Esophagus muscularis mucosa (tissue), 4 donors: ENCODE results near the gene PADI6. TPM values are rescaled to one million over a fixed set of nuclear protein-coding genes. Genes with fewer than 3 reads are reported as not detected.

Source experiments
- DNase-seq: peaks from one replicate; pipeline ENCODE4 v3.0.0-alpha.2; 2017; ENCODE audit errors: extremely low spot score
- H3K27ac ChIP-seq, 4 donors: fragments of 200-600 bp; sonication (generic); replicated peaks in 1 of 4; 1 replicate in 3 of 4; 2 replicates in 1 of 4; pipeline ENCODE4 v1.5.1; 2016 to 2019; ENCODE audit warnings: mild to moderate bottlenecking in 1 of 4
- H3K27me3 ChIP-seq, 4 donors: fragments of 200-600 bp; sonication (generic); one replicate each; pipeline versions ENCODE4 v1.5.1 to v1.6.0; 2016 to 2019
- H3K36me3 ChIP-seq, 4 donors: fragments of 200-600 bp; sonication (generic); one replicate each; pipeline ENCODE4 v1.5.1; 2016 to 2019
- H3K4me1 ChIP-seq, 4 donors: fragments of 200-600 bp; sonication (generic); one replicate each; pipeline ENCODE4 v1.5.1; 2016 to 2019
- H3K4me3 ChIP-seq, 4 donors: fragments of 200-600 bp; sonication (generic); 1 replicate in 2 of 4; 2 replicates in 2 of 4; pipeline ENCODE4 v1.5.1; 2016 to 2019; ENCODE audit warnings: mild to moderate bottlenecking in 4 of 4, moderate library complexity in 1 of 4
- H3K9me3 ChIP-seq, 4 donors: fragments of 200-600 bp; sonication (generic); 1 replicate in 3 of 4; 2 replicates in 1 of 4; pipeline ENCODE4 v1.5.1; 2016 to 2019
- CTCF ChIP-seq, 3 experiments: fragments of 200-600 bp in 2 of 3; fragments of 450-650 bp in 1 of 3; sonication (generic) in 2 of 3; IDR thresholded peaks; one replicate each; pipeline ENCODE4 v1.5.1; 2017 to 2019; ENCODE audit warnings: antibody characterized with exemption in 3 of 3, mild to moderate bottlenecking in 2 of 3, moderate library complexity in 1 of 3
- EP300 ChIP-seq: sonication (generic); formaldehyde crosslinking; IDR thresholded peaks from one replicate; pipeline ENCODE4 v1.6.1; 2017; ENCODE audit warnings: antibody characterized with exemption
- POLR2A ChIP-seq: fragments of 450-650 bp; IDR thresholded peaks from one replicate; pipeline ENCODE4 v1.6.1; 2017; ENCODE audit warnings: antibody characterized with exemption, moderate library complexity, mild to moderate bottlenecking, low read depth
- POLR2AphosphoS5 ChIP-seq, 2 donors: sonication (generic); formaldehyde crosslinking; IDR thresholded peaks; one replicate each; pipeline ENCODE4 v1.6.1; 2017; ENCODE audit warnings: antibody characterized with exemption in 2 of 2
- WGBS: methylation state at CpG from one replicate; pipeline ENCODE4 v1.1.5; 2018; 5-methylcytosine and 5-hydroxymethylcytosine counted together
- intact Hi-C: fragments of 100-400 bp; cut with DNase I; formaldehyde crosslinking; loops from one replicate; pipeline ENCODE4 v1.15.1; 2023
- total RNA-seq, 4 donors: library from RNA; depleted of rRNA; stranded (reverse); fragments of >200 nt; gene quantifications; one replicate each; pipeline versions ENCODE4 v1.1.0 to v1.2.1, GENCODE V29; 2016

Gene PADI6
- total RNA-seq: not detected

GRCh38 chr1:17371896-17372295, at the start of gene PADI6:
Gene PADI6, plus strand, starts transcription at chr1:17372196. Its CDS starts 50 bp downstream, at chr1:17372246.
- H3K27me3 ChIP-seq: peaks cover 0 to 67% (median 0%) of the 10 kb centered on the region in 4 donors
- TF ChIP-seq POLR2AphosphoS5 (IDR thresholded peaks at IDR 0.05): no peak
- TF ChIP-seq POLR2A: no peak
- TF ChIP-seq EP300: no peak
- no peak for TF ChIP-seq CTCF (IDR thresholded peaks at IDR 0.05)
- H3K9me3 ChIP-seq: no peaks in the 10 kb centered on the region
- H3K4me3 ChIP-seq: no peak within 1 kb of the TSS
- intact Hi-C loops: no loop called here
- H3K36me3 ChIP-seq: no peaks in the 10 kb centered on the region
- no peak within 1 kb of the TSS for H3K27ac ChIP-seq
- H3K4me1 ChIP-seq: no peaks in the 10 kb centered on the region
- DNase-seq: no peak
- 47% methylated on average over 3 of the region's 7 CpGs for WGBS

GRCh38 chr1:17328855-17329254, 43.1 kb upstream of the PADI6 start:
- peaks cover 0 to 52% (median 3%) of the 10 kb centered on the region in 4 donors for H3K27me3 ChIP-seq
- TF ChIP-seq POLR2A (no peak), EP300 (no peak), POLR2AphosphoS5 (IDR thresholded peaks at IDR 0.05) (no peak), CTCF (IDR thresholded peaks at IDR 0.05) (no peak)
- no peaks in the 10 kb centered on the region for H3K4me1 ChIP-seq
- WGBS: 74% methylated on average over 5 of the region's 5 CpGs
- H3K27ac ChIP-seq: no peak overlapping the region
- intact Hi-C loops: no loop called here
- DNase-seq: no peak
- H3K4me3 ChIP-seq: no peak overlapping the region
- H3K9me3 ChIP-seq: peaks cover 0 to 12% (median 0%) of the 10 kb centered on the region in 4 donors
- no peaks in the 10 kb centered on the region for H3K36me3 ChIP-seq

GRCh38 chr1:17329610-17330009, 42.4 kb upstream of the PADI6 start:
- intact Hi-C loops: loop anchor here (10.0 kb wide), 1 partner anchor 205 kb away; no protein-coding TSS in a partner anchor
- Histone ChIP-seq H3K27me3 (peaks cover 0 to 52% (median 3%) of the 10 kb centered on the region in 4 donors), H3K9me3 (peaks cover 0 to 12% (median 0%) of the 10 kb centered on the region in 4 donors), H3K36me3 (no peaks in the 10 kb centered on the region), H3K27ac (no peak overlapping the region), H3K4me1 (no peaks in the 10 kb centered on the region), H3K4me3 (no peak overlapping the region)
- no peak for TF ChIP-seq POLR2AphosphoS5 (IDR thresholded peaks at IDR 0.05)
- no peak for TF ChIP-seq POLR2A
- no peak for TF ChIP-seq CTCF (IDR thresholded peaks at IDR 0.05)
- no peak for TF ChIP-seq EP300
- WGBS: 83% methylated on average over 4 of the region's 4 CpGs
- no peak for DNase-seq

- TF ChIP-seq POLR2AphosphoS5 (IDR thresholded peaks at IDR 0.05) (no peak), EP300 (no peak), POLR2A (no peak), CTCF (IDR thresholded peaks at IDR 0.05) (no peak)
- Histone ChIP-seq H3K27me3 (peaks cover 0 to 61% (median 5%) of the 10 kb centered on the region in 4 donors), H3K36me3 (no peaks in the 10 kb centered on the region), H3K9me3 (peaks cover 0 to 12% (median 0%) of the 10 kb centered on the region in 4 donors), H3K4me3 (no peak overlapping the region), H3K4me1 (no peaks in the 10 kb centered on the region), H3K27ac (no peak overlapping the region)
- 76% methylated on average over 7 of the region's 7 CpGs for WGBS
- no peak for DNase-seq
- intact Hi-C loops: loop anchor here (10.0 kb wide), 1 partner anchor 206 kb away; no protein-coding TSS in a partner anchor
Observed at GRCh38 chr1:17330856-17331255, 41.1 kb upstream of the PADI6 start.

GRCh38 chr1:17333081-17333480, 38.9 kb upstream of the PADI6 start:
- TF ChIP-seq EP300: no peak
- no peak for TF ChIP-seq POLR2AphosphoS5 (IDR thresholded peaks at IDR 0.05)
- no peak for TF ChIP-seq CTCF (IDR thresholded peaks at IDR 0.05)
- no peak for TF ChIP-seq POLR2A
- H3K4me3 ChIP-seq: no peak overlapping the region
- H3K9me3 ChIP-seq: peaks cover 0 to 12% (median 0%) of the 10 kb centered on the region in 4 donors
- DNase-seq: no peak
- H3K27ac ChIP-seq: no peak overlapping the region
- intact Hi-C loops: loop anchor here (10.0 kb wide), 1 partner anchor 208 kb away; no protein-coding TSS in a partner anchor
- H3K4me1 ChIP-seq: no peaks in the 10 kb centered on the region
- peaks cover 0 to 65% (median 4%) of the 10 kb centered on the region in 4 donors for H3K27me3 ChIP-seq
- 90% methylated on average over 8 of the region's 8 CpGs for WGBS
- no peaks in the 10 kb centered on the region for H3K36me3 ChIP-seq
